Epithelial cell of esophagus (primary cell): Measurements from ENCODE around the gene YOD1.

Experiments used
- DNase-seq: peaks from one replicate; pipeline ENCODE4 v3.0.0; 2010; ENCODE audit warnings: low read depth
- H3K4me3 ChIP-seq: 2 replicates; pipeline ENCODE4 v1.5.1; 2011; ENCODE audit warnings: mild to moderate bottlenecking, low read length, control low read depth
- CTCF ChIP-seq: IDR thresholded peaks from 2 replicates; pipeline ENCODE4 v1.5.1; 2011; ENCODE audit warnings: low read depth, mild to moderate bottlenecking, low read length, control low read depth, inconsistent platforms; ENCODE audit not compliant: insufficient read depth; ENCODE audit errors: missing control alignments

Gene YOD1

DNA sequence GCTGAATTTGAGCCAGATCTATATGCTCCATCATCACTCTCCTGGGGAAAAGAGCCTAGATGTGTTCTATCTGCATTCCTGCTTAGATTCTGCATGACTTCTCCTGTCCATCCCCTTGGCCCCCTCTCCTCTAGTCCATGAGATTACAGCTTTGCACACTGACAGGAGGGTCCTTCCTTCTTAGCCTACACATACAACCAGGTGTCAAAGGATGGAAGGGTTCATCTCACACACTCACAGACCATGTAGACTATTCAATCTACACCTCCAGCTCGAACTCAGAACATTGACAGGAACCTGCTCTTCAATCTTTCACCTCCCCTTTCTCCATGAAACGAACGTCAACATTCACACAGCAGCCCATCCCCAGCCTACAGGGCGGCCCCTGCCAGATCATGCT, 32.3 kb downstream of the YOD1 start:
- no peak overlapping the region for H3K4me3 ChIP-seq
- DNase-seq = peak; percentile 24
- TF ChIP-seq CTCF = no peak

GRCh38 chr1:207017615-207018559, 33.1 kb downstream of the YOD1 start:
- DNase-seq = peak; percentile 84
- no peak for TF ChIP-seq CTCF

DNA sequence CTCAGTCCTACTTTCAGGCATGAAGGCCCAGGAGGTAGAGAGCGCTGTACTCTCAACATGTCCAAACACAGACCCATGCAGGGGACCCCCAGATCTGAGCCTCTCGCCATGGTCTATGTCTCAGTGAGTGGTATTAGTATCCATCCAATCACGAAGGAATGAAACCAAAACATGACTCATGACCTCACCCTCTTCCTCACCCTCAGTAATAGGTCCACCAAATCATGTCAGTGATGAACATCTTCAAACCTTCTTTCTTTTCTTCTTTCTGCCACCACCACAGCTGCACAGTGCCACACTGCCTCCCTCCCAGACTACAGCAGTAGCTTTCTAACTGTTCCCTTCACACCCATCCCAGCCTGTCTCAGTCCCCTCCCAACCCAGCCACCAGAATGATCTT, 35.2 kb downstream of the YOD1 start:
- TF ChIP-seq CTCF = no peak

More at GRCh38 chr1:207017615-207018559, 33.1 kb downstream of the YOD1 start:
- H3K4me3 ChIP-seq = no peak overlapping the region

GRCh38 chr1:207014728-207015127, 36.3 kb downstream of the YOD1 start:
- H3K4me3 ChIP-seq = no peak overlapping the region
- no peak for DNase-seq
- no peak for TF ChIP-seq CTCF

More for the DNA sequence above, 35.2 kb downstream of the YOD1 start:
- peak; percentile 42 for DNase-seq
- H3K4me3 ChIP-seq = no peak overlapping the region

GRCh38 chr1:207013321-207014085, 37.5 kb downstream of the YOD1 start:
- TF ChIP-seq CTCF = no peak
- no peak for DNase-seq
- no peak overlapping the region for H3K4me3 ChIP-seq

GRCh38 chr1:207010726-207011125, 40.3 kb downstream of the YOD1 start:
- H3K4me3 ChIP-seq = no peak overlapping the region
- no peak for DNase-seq
- TF ChIP-seq CTCF = no peak
